Endothelial cell of umbilical vein (primary cell): Measurements from ENCODE around the gene FAM156B. TPM values are rescaled to one million over a fixed set of nuclear protein-coding genes. Genes with fewer than 3 reads are reported as not detected.
"Not testable (repeated sequence)": the region's sequence is repeated elsewhere in the genome, so short reads cannot be mapped to it uniquely, and the experiment has no call there.

ENCODE experiments used
- BruUV-seq: library from RNA; stranded (reverse); fragments of 400-500 nt; replicated peaks from 2 replicates; lab custom pipeline; 2021; lab: Mats Ljungman, UMichigan
- CTCF ChIA-PET: fragments of 300-600, 350-600 bp; sonication (Branson Sonifier 250); formaldehyde crosslinking; loops from one replicate; lab custom pipeline; 2021; ENCODE audit warnings: antibody characterized with exemption, inconsistent platforms; lab: Charles Lee
- POLR2A ChIA-PET: fragments of 300-600, 350-600 bp; sonication (Branson Sonifier 250); formaldehyde crosslinking; loops from one replicate; lab custom pipeline; 2021; ENCODE audit warnings: antibody characterized with exemption, inconsistent platforms; lab: Charles Lee
- DNase-seq: peaks from one replicate; pipeline ENCODE4 v3.0.0-alpha.2; 2011; ENCODE audit warnings: low read depth, low spot score
- FAIRE-seq: peaks from 2 replicates; lab custom pipeline; 2011; peaks lifted over from hg19 to GRCh38; lab: Jason Lieb, UNC
- H2AFZ ChIP-seq: 2 replicates; pipeline ENCODE4 v1.6.0; 2012; ENCODE audit warnings: low read depth, low read length, control low read depth, inconsistent platforms
- H3K27ac ChIP-seq: 2 replicates; pipeline ENCODE4 v1.5.1; 2011; ENCODE audit warnings: low read depth, mild to moderate bottlenecking, control low read depth, low read length, moderate library complexity; ENCODE audit not compliant: insufficient read depth
- H3K27me3 ChIP-seq, 2 experiments: 2 replicates each; pipeline versions ENCODE4 v1.6.0 to v1.6.1; 2011; ENCODE audit warnings: low read length in 2 of 2, mixed read lengths in 1 of 2; ENCODE audit not compliant: control insufficient read depth in 2 of 2, insufficient read depth in 2 of 2
- H3K36me3 ChIP-seq, 2 experiments: 2 replicates in 1 of 2; 3 replicates in 1 of 2; pipeline ENCODE4 v1.5.1; 2011; ENCODE audit warnings: low read length in 2 of 2, mild to moderate bottlenecking in 1 of 2, moderate library complexity in 1 of 2; ENCODE audit not compliant: control insufficient read depth in 2 of 2, insufficient read depth in 2 of 2; ENCODE audit errors: extremely low read depth in 1 of 2
- H3K4me1 ChIP-seq: 3 replicates; pipeline ENCODE4 v1.5.1; 2011; ENCODE audit warnings: mild to moderate bottlenecking, low read length; ENCODE audit not compliant: control insufficient read depth, insufficient read depth; ENCODE audit errors: extremely low read depth
- H3K4me2 ChIP-seq: 2 replicates; pipeline ENCODE4 v1.6.1; 2011; ENCODE audit warnings: low read length, control low read depth, mixed read lengths; ENCODE audit not compliant: insufficient read depth
- H3K4me3 ChIP-seq, 3 experiments: fragments of 200-600 bp in 1 of 3; sonication (generic), shearing (Covaris generic) in 1 of 3; replicated peaks in 1 of 3; 2 replicates each; pipeline ENCODE4 v1.5.1; 2011 to 2016; ENCODE audit warnings: control low read depth in 3 of 3, low read length in 3 of 3, mild to moderate bottlenecking in 2 of 3, inconsistent platforms in 1 of 3, low read depth in 1 of 3, moderate library complexity in 1 of 3; ENCODE audit not compliant: insufficient read depth in 1 of 3
- H3K79me2 ChIP-seq: 2 replicates; pipeline ENCODE4 v1.6.0; 2012; ENCODE audit warnings: low read length, inconsistent platforms; ENCODE audit not compliant: control insufficient read depth, insufficient read depth
- H3K9ac ChIP-seq: replicated peaks from 2 replicates; pipeline ENCODE3; 2011; ENCODE audit warnings: low read length, control low read depth; ENCODE audit not compliant: insufficient read depth; ENCODE audit errors: extremely low read depth
- H3K9me1 ChIP-seq: replicated peaks from 3 replicates; pipeline ENCODE4 v1.6.0; 2011; ENCODE audit warnings: mild to moderate bottlenecking, low read length; ENCODE audit not compliant: control insufficient read depth, insufficient read depth; ENCODE audit errors: extremely low read depth
- H3K9me3 ChIP-seq: replicated peaks from 2 replicates; pipeline ENCODE4 v1.5.1; 2012; ENCODE audit warnings: low read length, inconsistent platforms; ENCODE audit not compliant: control insufficient read depth, insufficient read depth
- H4K20me1 ChIP-seq: replicated peaks from 2 replicates; pipeline ENCODE3; 2011; ENCODE audit warnings: mild to moderate bottlenecking, low read length; ENCODE audit not compliant: control insufficient read depth, insufficient read depth; ENCODE audit errors: extremely low read depth
- EZH2 ChIP-seq: IDR thresholded peaks from 2 replicates; pipeline ENCODE4 v1.6.1; 2012; ENCODE audit warnings: borderline replicate concordance, low read depth, mild to moderate bottlenecking, moderate library complexity, low read length, inconsistent platforms; ENCODE audit not compliant: severe bottlenecking
- FOS ChIP-seq: IDR thresholded peaks from 2 replicates; pipeline ENCODE4 v1.6.1; 2011; ENCODE audit warnings: mild to moderate bottlenecking, low read length, moderate library complexity, borderline replicate concordance; ENCODE audit not compliant: insufficient read depth
- GATA2 ChIP-seq: IDR thresholded peaks from 2 replicates; pipeline ENCODE4 v1.7.0; 2011; ENCODE audit warnings: low read depth, mild to moderate bottlenecking, moderate library complexity, mixed read lengths, low read length; ENCODE audit not compliant: insufficient read length, insufficient read depth
- JUN ChIP-seq: IDR thresholded peaks from 2 replicates; pipeline ENCODE4 v1.6.1; 2011; ENCODE audit warnings: borderline replicate concordance, low read depth; ENCODE audit not compliant: insufficient read length, insufficient read depth
- MYC ChIP-seq: IDR thresholded peaks from one replicate; pipeline ENCODE4 v1.6.1; 2011; ENCODE audit warnings: mild to moderate bottlenecking, low read depth, low read length
- POLR2A ChIP-seq: IDR thresholded peaks from 2 replicates; pipeline ENCODE4 v1.6.1; 2012; ENCODE audit warnings: low read depth, mild to moderate bottlenecking, control low read depth, low read length
- POLR2AphosphoS5 ChIP-seq: IDR thresholded peaks from 2 replicates; pipeline ENCODE4 v1.6.1; 2012; ENCODE audit warnings: low read depth, mild to moderate bottlenecking, control low read depth, low read length, moderate library complexity; ENCODE audit not compliant: insufficient read depth
- dilution Hi-C: fragments of 300-500 bp; cut with MboI; formaldehyde crosslinking; loops from one replicate; pipeline ENCODE4 v1.15.0; 2019; ENCODE audit warnings: low sequenced_read_pairs; ENCODE audit not compliant: extremely low pct_ligation_motif_present
- intact Hi-C: fragments of 100-400 bp; cut with micrococcal nuclease; formaldehyde crosslinking; loops from one replicate; pipeline ENCODE4 v1.10.0; 2022
- polyA plus RNA-seq, 4 experiments: library from polyadenylated mRNA; depleted of rRNA in 3 of 4; stranded (reverse) in 3 of 4; unstranded in 1 of 4; fragments of >200 nt; gene quantifications; 2 replicates each; pipeline versions ENCODE4 v1.2.1 to v1.2.3, GENCODE V29; 2011 to 2012; ENCODE audit warnings: missing spikeins in 1 of 4
- total RNA-seq: library from RNA; stranded (reverse); gene quantifications from 2 replicates; pipeline ENCODE4 v1.2.3, GENCODE V29; 2021
- TF ChIP-seq, protein P1 (sequence below), 2 donors: IDR thresholded peaks; 1 replicate in 1 of 2; 2 replicates in 1 of 2; pipeline ENCODE4 v1.5.1; 2011; ENCODE audit warnings: low read length in 2 of 2, mild to moderate bottlenecking in 2 of 2, moderate library complexity in 2 of 2, control low read depth in 1 of 2, inconsistent platforms in 1 of 2, low read depth in 1 of 2; ENCODE audit not compliant: insufficient read depth in 1 of 2; ENCODE audit errors: extremely low read depth in 1 of 2
- TF ChIP-seq, protein P2 (sequence below): IDR thresholded peaks from 2 replicates; pipeline ENCODE4 v1.6.1; 2011; ENCODE audit not compliant: insufficient read depth, insufficient read length

The FAM156B gene
- total and polyA plus RNA-seq, 2 donors (not counting 3 experiments of a cell fraction or from before 2014, with no cell fraction given): 16.7 to 33.9 TPM

DNA sequence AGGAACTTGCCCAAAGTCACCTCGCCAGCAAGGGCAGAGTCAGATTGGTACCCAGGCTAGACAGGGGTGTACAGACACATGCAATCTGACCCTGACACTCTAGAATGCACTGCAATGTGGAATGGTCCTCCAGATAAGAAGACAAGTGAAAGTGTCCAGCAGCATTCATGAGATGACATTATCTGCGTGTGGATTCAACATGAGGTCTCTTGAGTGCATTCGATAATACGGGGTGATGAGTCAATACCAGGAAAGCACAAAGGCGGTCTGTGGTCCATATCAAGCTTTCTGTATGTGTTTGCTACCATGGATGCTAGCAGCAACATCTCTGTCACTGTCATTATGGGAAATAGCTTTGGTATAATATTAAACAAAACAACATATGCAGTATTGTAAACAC lies 22.5 kb upstream of the FAM156B start:
- TF ChIP-seq POLR2A (no peak), POLR2AphosphoS5 (no peak), GATA2 (no peak), JUN (no peak), MYC (no peak), FOS (no peak), EZH2 (no peak)
- TF ChIP-seq, protein P1, sequence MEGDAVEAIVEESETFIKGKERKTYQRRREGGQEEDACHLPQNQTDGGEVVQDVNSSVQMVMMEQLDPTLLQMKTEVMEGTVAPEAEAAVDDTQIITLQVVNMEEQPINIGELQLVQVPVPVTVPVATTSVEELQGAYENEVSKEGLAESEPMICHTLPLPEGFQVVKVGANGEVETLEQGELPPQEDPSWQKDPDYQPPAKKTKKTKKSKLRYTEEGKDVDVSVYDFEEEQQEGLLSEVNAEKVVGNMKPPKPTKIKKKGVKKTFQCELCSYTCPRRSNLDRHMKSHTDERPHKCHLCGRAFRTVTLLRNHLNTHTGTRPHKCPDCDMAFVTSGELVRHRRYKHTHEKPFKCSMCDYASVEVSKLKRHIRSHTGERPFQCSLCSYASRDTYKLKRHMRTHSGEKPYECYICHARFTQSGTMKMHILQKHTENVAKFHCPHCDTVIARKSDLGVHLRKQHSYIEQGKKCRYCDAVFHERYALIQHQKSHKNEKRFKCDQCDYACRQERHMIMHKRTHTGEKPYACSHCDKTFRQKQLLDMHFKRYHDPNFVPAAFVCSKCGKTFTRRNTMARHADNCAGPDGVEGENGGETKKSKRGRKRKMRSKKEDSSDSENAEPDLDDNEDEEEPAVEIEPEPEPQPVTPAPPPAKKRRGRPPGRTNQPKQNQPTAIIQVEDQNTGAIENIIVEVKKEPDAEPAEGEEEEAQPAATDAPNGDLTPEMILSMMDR (IDR thresholded peaks at IDR 0.05; ENCODE audit: extremely low read depth in 1 of 2, insufficient read depth in 1 of 2, low read depth in 1 of 2, low read length in 2 of 2): no peak
- TF ChIP-seq, protein P2, sequence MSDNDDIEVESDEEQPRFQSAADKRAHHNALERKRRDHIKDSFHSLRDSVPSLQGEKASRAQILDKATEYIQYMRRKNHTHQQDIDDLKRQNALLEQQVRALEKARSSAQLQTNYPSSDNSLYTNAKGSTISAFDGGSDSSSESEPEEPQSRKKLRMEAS: no peak
- Histone ChIP-seq H3K27me3 (no peaks in the 10 kb centered on the region), H3K79me2 (no peaks in the 10 kb centered on the region), H3K9ac (no peak overlapping the region), H3K9me3 (no peaks in the 10 kb centered on the region), H3K27ac (no peak overlapping the region), H3K9me1 (no peaks in the 10 kb centered on the region), H4K20me1 (no peaks in the 10 kb centered on the region), H3K4me2 (no peak overlapping the region), H3K36me3 (no peaks in the 10 kb centered on the region), H2AFZ (no peak overlapping the region), H3K4me1 (no peaks in the 10 kb centered on the region), H3K4me3 (no peak overlapping the region)
- no peak for FAIRE-seq
- POLR2A ChIA-PET: no interaction called here
- CTCF ChIA-PET: no interaction called here
- BruUV-seq: no TSS peak
- intact Hi-C loops: no loop called here
- dilution Hi-C loops: no loop called here
- no peak for DNase-seq

DNA sequence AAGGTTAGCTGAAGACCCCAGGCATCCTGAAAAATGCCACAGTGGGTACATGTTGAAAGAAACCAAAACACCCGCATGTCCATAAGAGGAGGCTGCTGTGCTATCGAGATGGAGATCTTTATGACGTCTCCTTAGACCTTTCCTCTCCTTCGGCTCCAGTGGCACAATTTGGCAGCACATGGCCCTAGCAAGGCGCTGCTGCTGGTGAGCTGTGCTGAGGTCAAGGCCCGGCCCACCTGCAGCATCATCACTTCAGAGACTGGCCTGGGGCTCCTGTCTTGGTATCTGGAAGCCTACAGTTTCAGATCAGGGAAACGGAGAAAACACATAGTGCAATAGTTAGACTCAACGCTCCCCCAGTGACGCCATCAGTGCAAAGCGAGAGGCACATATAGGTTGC lies 21.7 kb upstream of the FAM156B start:
- H3K9me1 ChIP-seq, FAIRE-seq, H2AFZ ChIP-seq, H3K4me2 ChIP-seq, H3K36me3 ChIP-seq, dilution Hi-C loops, CTCF ChIA-PET, H3K9ac ChIP-seq, DNase-seq, H4K20me1 ChIP-seq, H3K4me3 ChIP-seq, H3K27ac ChIP-seq, intact Hi-C loops, H3K27me3 ChIP-seq, H3K79me2 ChIP-seq, H3K9me3 ChIP-seq, POLR2A ChIA-PET, H3K4me1 ChIP-seq, BruUV-seq: not testable (repeated sequence)

DNA sequence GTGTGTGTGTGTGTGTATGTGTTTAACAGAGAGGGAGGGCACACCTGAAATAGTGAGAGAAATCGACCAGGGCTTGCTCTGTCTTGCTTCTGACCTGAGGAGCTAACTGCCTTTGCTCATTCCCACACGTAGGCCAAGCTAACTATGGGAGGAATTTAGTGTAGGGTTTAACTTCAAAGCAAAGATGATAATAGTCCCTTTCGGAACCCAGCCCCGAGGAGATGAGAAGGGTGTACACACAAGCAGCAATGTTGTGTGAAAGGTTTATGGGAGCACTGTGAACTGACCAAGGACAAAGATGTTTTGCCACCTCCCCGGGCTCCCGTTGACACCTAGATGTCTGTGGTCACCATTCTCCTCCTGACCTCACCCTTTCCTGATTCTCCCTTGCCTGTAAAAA lies 20.7 kb upstream of the FAM156B start:
- H2AFZ ChIP-seq, H3K9me3 ChIP-seq, H3K4me2 ChIP-seq, H3K27me3 ChIP-seq, FAIRE-seq, H3K9ac ChIP-seq, dilution Hi-C loops, intact Hi-C loops, DNase-seq, H3K9me1 ChIP-seq, H3K79me2 ChIP-seq, POLR2A ChIA-PET, CTCF ChIA-PET, BruUV-seq, H3K27ac ChIP-seq, H3K36me3 ChIP-seq, H3K4me1 ChIP-seq, H3K4me3 ChIP-seq, H4K20me1 ChIP-seq: not testable (repeated sequence)
